Mesendoderm (in vitro differentiated cells): ENCODE measurements around the gene HOXC13.

Experiments used
- DNase-seq: peaks from one replicate; pipeline ENCODE4 v3.0.0; 2013
- H2AK5ac ChIP-seq: 2 replicates; pipeline ENCODE4 v1.6.1; 2013; ENCODE audit warnings: low read length, inconsistent platforms
- H2BK120ac ChIP-seq: 2 replicates; pipeline ENCODE4 v1.6.1; 2013; ENCODE audit warnings: low read depth, mild to moderate bottlenecking, low read length, moderate library complexity, mixed read lengths
- H2BK15ac ChIP-seq: replicated peaks from 2 replicates; pipeline ENCODE4 v1.6.1; 2013; ENCODE audit warnings: low read depth, mild to moderate bottlenecking, moderate library complexity
- H2BK5ac ChIP-seq: 2 replicates; pipeline ENCODE4 v1.6.1; 2013; ENCODE audit warnings: low read length, inconsistent platforms
- H3K18ac ChIP-seq: 2 replicates; pipeline ENCODE4 v1.6.1; 2013; ENCODE audit warnings: mild to moderate bottlenecking, low read length, mixed read lengths
- H3K23ac ChIP-seq: one replicate; pipeline ENCODE4 v1.6.1; 2013; ENCODE audit warnings: low read length
- H3K27ac ChIP-seq: 2 replicates; pipeline ENCODE4 v1.5.1; 2013; ENCODE audit warnings: low read depth, mild to moderate bottlenecking, inconsistent platforms, low read length, moderate library complexity
- H3K27me3 ChIP-seq: 2 replicates; pipeline ENCODE4 v1.6.1; 2013; ENCODE audit warnings: low read length, control low read depth, mild to moderate bottlenecking, inconsistent platforms; ENCODE audit not compliant: insufficient read depth, poor library complexity
- H3K36me3 ChIP-seq: 2 replicates; pipeline ENCODE4 v1.6.1; 2013; ENCODE audit warnings: low read length, inconsistent platforms; ENCODE audit not compliant: control insufficient read depth, insufficient read depth
- H3K4ac ChIP-seq: one replicate; pipeline ENCODE4 v1.6.1; 2013; ENCODE audit warnings: low read depth, mild to moderate bottlenecking, low read length, moderate library complexity
- H3K4me1 ChIP-seq: 2 replicates; pipeline ENCODE4 v1.6.1; 2013; ENCODE audit warnings: low read depth, low read length, inconsistent platforms; ENCODE audit not compliant: control insufficient read depth
- H3K4me2 ChIP-seq: 2 replicates; pipeline ENCODE4 v1.6.1; 2013; ENCODE audit warnings: low read length
- H3K4me3 ChIP-seq: 2 replicates; pipeline ENCODE4 v1.5.1; 2013; ENCODE audit warnings: mild to moderate bottlenecking, low read length
- H3K56ac ChIP-seq: one replicate; pipeline ENCODE4 v1.6.1; 2013; ENCODE audit warnings: low read length
- H3K79me1 ChIP-seq: 2 replicates; pipeline ENCODE4 v1.6.1; 2013; ENCODE audit warnings: low read length, inconsistent platforms
- H3K79me2 ChIP-seq: 2 replicates; pipeline ENCODE4 v1.6.1; 2013; ENCODE audit warnings: mild to moderate bottlenecking, low read length; ENCODE audit not compliant: control insufficient read depth, insufficient read depth
- H3K9ac ChIP-seq: 2 replicates; pipeline ENCODE4 v1.6.1; 2013; ENCODE audit warnings: low read length, inconsistent platforms
- H4K5ac ChIP-seq: one replicate; pipeline ENCODE4 v1.6.1; 2013; ENCODE audit warnings: low read length
- H4K8ac ChIP-seq: one replicate; pipeline ENCODE4 v1.6.1; 2013; ENCODE audit warnings: low read depth, mild to moderate bottlenecking, control low read depth, low read length, moderate library complexity
- WGBS: extraction: QIAGEN DNeasy Blood & Tissue Kit; methylation state at CpG from one replicate; pipeline ENCODE4 v1.1.7; 2013; ENCODE audit warnings: low lambda C conversion rate, missing lambda C conversion rate; ENCODE audit not compliant: insufficient coverage; ENCODE audit errors: extremely low coverage; 5-methylcytosine and 5-hydroxymethylcytosine counted together

Gene HOXC13

GRCh38 chr12:53952871-53953734 is 14.5 kb downstream of the HOXC13 start:
- no peaks in the 10 kb centered on the region for H3K36me3 ChIP-seq
- no peak overlapping the region for H3K56ac ChIP-seq
- H2AK5ac ChIP-seq = no peak overlapping the region
- H4K5ac ChIP-seq = no peak overlapping the region
- no peak overlapping the region for H2BK120ac ChIP-seq
- no peak overlapping the region for H3K9ac ChIP-seq
- WGBS = no CpG with 5 or more reads among the region's 38 CpGs
- DNase-seq = peak; percentile 73
- no peak overlapping the region for H3K4ac ChIP-seq
- no peaks in the 10 kb centered on the region for H3K79me1 ChIP-seq
- no peak overlapping the region for H3K4me2 ChIP-seq
- no peak overlapping the region for H2BK5ac ChIP-seq
- H3K27me3 ChIP-seq = peaks cover 98% of the 10 kb centered on the region
- no peak overlapping the region for H3K23ac ChIP-seq
- H3K4me3 ChIP-seq = no peak overlapping the region
- no peak overlapping the region for H2BK15ac ChIP-seq
- no peak overlapping the region for H3K27ac ChIP-seq
- no peak overlapping the region for H4K8ac ChIP-seq
- H3K79me2 ChIP-seq = no peaks in the 10 kb centered on the region
- no peak overlapping the region for H3K18ac ChIP-seq
- no peaks in the 10 kb centered on the region for H3K4me1 ChIP-seq

- H4K5ac ChIP-seq = no peak overlapping the region
- no peak overlapping the region for H2BK5ac ChIP-seq
- DNase-seq = no peak
- H2BK120ac ChIP-seq = no peak overlapping the region
- H3K56ac ChIP-seq = no peak overlapping the region
- H3K4ac ChIP-seq = no peak overlapping the region
- H3K18ac ChIP-seq = no peak overlapping the region
- no peak overlapping the region for H2BK15ac ChIP-seq
- no peaks in the 10 kb centered on the region for H3K79me1 ChIP-seq
- H3K4me1 ChIP-seq = no peaks in the 10 kb centered on the region
- no CpG with 5 or more reads among the region's 19 CpGs for WGBS
- H3K79me2 ChIP-seq = no peaks in the 10 kb centered on the region
- H3K23ac ChIP-seq = no peak overlapping the region
- H4K8ac ChIP-seq = no peak overlapping the region
- no peak overlapping the region for H3K9ac ChIP-seq
- no peak overlapping the region for H2AK5ac ChIP-seq
- H3K27ac ChIP-seq = no peak overlapping the region
- H3K4me3 ChIP-seq = no peak overlapping the region
- H3K27me3 ChIP-seq = peaks cover 98% of the 10 kb centered on the region
- no peak overlapping the region for H3K4me2 ChIP-seq
- H3K36me3 ChIP-seq = no peaks in the 10 kb centered on the region
These were observed 15.4 kb downstream of the HOXC13 start for GRCh38 chr12:53953831-53954693.

GRCh38 chr12:53954694-53955035 is 16.0 kb downstream of the HOXC13 start, which contains the start of gene HOXC12:
TSS of gene HOXC12 (plus strand) at chr12:53954903. CDS start at chr12:53954930, 27 bp downstream.
- Histone ChIP-seq H3K36me3 (no peaks in the 10 kb centered on the region), H3K4ac (no peak within 1 kb of the TSS), H3K27ac (no peak within 1 kb of the TSS), H3K4me2 (no peak within 1 kb of the TSS), H3K79me1 (no peaks in the 10 kb centered on the region), H3K27me3 (peaks cover 98% of the 10 kb centered on the region), H3K23ac (no peak within 1 kb of the TSS), H4K8ac (no peak within 1 kb of the TSS), H3K4me3 (no peak within 1 kb of the TSS), H2BK120ac (no peak within 1 kb of the TSS), H3K18ac (no peak within 1 kb of the TSS), H3K56ac (no peak within 1 kb of the TSS), H2BK15ac (no peak within 1 kb of the TSS), H4K5ac (no peak within 1 kb of the TSS), H3K4me1 (no peaks in the 10 kb centered on the region), H2AK5ac (no peak within 1 kb of the TSS), H3K9ac (no peak within 1 kb of the TSS), H3K79me2 (no peaks in the 10 kb centered on the region), H2BK5ac (no peak within 1 kb of the TSS)
- WGBS = no CpG with 5 or more reads among the region's 20 CpGs
- no peak for DNase-seq

- Histone ChIP-seq H3K4me3 (no peak overlapping the region), H4K5ac (no peak overlapping the region), H2AK5ac (no peak overlapping the region), H3K23ac (no peak overlapping the region), H2BK15ac (no peak overlapping the region), H3K27ac (no peak overlapping the region), H3K9ac (no peak overlapping the region), H2BK120ac (no peak overlapping the region), H3K79me2 (no peaks in the 10 kb centered on the region), H3K79me1 (no peaks in the 10 kb centered on the region), H2BK5ac (no peak overlapping the region), H3K18ac (no peak overlapping the region), H3K56ac (no peak overlapping the region), H3K4ac (no peak overlapping the region), H3K4me2 (no peak overlapping the region), H3K27me3 (peaks cover 98% of the 10 kb centered on the region), H3K36me3 (no peaks in the 10 kb centered on the region), H3K4me1 (no peaks in the 10 kb centered on the region), H4K8ac (no peak overlapping the region)
- no CpG with 5 or more reads among the region's 86 CpGs for WGBS
- DNase-seq = no peak
These were observed 16.6 kb downstream of the HOXC13 start for GRCh38 chr12:53955036-53955775.

- Histone ChIP-seq H3K27ac (no peak overlapping the region), H4K5ac (no peak overlapping the region), H2AK5ac (no peak overlapping the region), H3K27me3 (peaks cover 98% of the 10 kb centered on the region), H2BK15ac (no peak overlapping the region), H3K36me3 (no peaks in the 10 kb centered on the region), H3K79me2 (no peaks in the 10 kb centered on the region), H3K23ac (no peak overlapping the region), H3K18ac (no peak overlapping the region), H3K79me1 (no peaks in the 10 kb centered on the region), H3K4me2 (no peak overlapping the region), H3K4me3 (no peak overlapping the region), H3K4me1 (no peaks in the 10 kb centered on the region), H3K4ac (no peak overlapping the region), H2BK5ac (no peak overlapping the region), H3K9ac (no peak overlapping the region), H4K8ac (no peak overlapping the region), H2BK120ac (no peak overlapping the region), H3K56ac (no peak overlapping the region)
- no CpG with 5 or more reads among the region's 10 CpGs for WGBS
- no peak for DNase-seq
These were observed 17.2 kb downstream of the HOXC13 start for GRCh38 chr12:53955776-53956250.
